ENCODE data around the gene AHSG. TPM values are rescaled to one million over a fixed set of nuclear protein-coding genes. Genes with fewer than 3 reads are reported as not detected.

The AHSG gene
- total RNA-seq, 1 donor from 2014 or later, result not detected

DNA sequence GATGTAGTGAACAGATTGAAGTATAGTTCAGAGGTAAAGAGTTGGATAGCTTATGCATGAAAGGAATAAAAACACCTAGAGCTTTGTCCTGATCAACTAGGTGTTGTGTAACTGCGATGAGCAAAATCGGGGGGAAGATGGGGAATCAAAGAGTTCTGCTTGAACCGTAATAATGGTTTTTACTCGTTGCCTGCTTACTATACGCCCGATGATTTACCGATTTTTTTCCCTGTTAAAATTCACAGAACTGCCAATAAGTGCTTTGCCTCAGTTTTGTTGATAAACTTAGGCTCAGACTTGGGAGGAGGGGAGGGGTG is 43.1 kb upstream of the AHSG start:
- no peaks in the 10 kb centered on the region for H3K36me3 ChIP-seq (ENCODE audit: control insufficient read depth, insufficient read depth, low read length)
- TF ChIP-seq, protein P1, sequence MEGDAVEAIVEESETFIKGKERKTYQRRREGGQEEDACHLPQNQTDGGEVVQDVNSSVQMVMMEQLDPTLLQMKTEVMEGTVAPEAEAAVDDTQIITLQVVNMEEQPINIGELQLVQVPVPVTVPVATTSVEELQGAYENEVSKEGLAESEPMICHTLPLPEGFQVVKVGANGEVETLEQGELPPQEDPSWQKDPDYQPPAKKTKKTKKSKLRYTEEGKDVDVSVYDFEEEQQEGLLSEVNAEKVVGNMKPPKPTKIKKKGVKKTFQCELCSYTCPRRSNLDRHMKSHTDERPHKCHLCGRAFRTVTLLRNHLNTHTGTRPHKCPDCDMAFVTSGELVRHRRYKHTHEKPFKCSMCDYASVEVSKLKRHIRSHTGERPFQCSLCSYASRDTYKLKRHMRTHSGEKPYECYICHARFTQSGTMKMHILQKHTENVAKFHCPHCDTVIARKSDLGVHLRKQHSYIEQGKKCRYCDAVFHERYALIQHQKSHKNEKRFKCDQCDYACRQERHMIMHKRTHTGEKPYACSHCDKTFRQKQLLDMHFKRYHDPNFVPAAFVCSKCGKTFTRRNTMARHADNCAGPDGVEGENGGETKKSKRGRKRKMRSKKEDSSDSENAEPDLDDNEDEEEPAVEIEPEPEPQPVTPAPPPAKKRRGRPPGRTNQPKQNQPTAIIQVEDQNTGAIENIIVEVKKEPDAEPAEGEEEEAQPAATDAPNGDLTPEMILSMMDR (IDR thresholded peaks at IDR 0.05; ENCODE audit: insufficient read depth, low read length, severe bottlenecking), result no peak
- peak overlapping the region; percentile 47 for H3K4me3 ChIP-seq (ENCODE audit: low read depth, low read length)
- DNase-seq (ENCODE audit: low read depth) (no peak), FAIRE-seq (no peak)
- no peaks in the 10 kb centered on the region for H3K27me3 ChIP-seq (ENCODE audit: control insufficient read depth, insufficient read depth, low read length)

DNA sequence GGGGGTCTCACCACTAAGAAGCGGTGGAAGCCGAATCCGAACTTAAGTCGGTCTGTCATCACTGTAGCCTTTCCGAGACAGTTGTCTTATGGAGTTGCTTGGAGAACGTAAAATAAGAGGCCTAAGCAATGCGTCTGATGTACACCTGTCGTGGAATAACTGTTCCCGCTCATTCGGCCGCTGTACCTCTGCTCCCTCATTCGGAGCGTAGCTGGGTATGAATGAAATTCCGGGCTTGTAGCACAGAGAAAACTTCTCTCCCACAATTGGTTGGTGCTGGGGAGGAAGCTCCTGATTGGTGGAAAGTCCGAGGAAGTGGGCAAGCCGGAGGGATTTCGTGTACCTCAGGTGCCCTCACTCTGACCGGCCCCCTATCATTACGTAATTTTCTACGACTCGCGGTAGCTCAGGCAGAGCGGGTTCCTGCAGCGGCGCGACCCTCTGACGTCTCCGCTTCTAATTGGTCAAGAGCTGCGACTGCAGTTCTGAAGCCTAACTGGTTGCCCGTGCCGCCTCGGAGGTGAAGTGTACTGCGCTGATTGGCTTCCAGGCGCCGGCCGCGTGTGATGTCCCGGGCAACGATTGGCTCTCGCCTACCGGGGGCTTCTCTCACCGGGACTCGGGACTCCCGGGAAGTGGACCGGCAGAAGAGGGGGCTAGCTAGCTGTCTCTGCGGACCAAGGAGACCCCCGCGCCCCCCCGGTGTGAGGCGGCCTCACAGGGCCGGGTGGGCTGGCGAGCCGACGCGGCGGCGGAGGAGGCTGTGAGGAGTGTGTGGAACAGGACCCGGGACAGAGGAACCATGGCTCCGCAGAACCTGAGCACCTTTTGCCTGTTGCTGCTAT is 42.5 kb upstream of the AHSG start, which contains the start of gene DNAJB11:
Gene DNAJB11, plus strand, starts transcription at position 625 of the 845 bp plus-strand sequence. Its CDS starts 178 bp downstream, at position 803.
- peak; percentile 98 for FAIRE-seq
- TF ChIP-seq, protein P1 (IDR thresholded peaks at IDR 0.05; ENCODE audit: insufficient read depth, low read length, severe bottlenecking), result no peak

GRCh38 chr3:186570941-186571643 is 41.8 kb upstream of the AHSG start:
- no peaks in the 10 kb centered on the region for H3K27me3 ChIP-seq (ENCODE audit: control insufficient read depth, insufficient read depth, low read length)
- H3K36me3 ChIP-seq (ENCODE audit: control insufficient read depth, insufficient read depth, low read length), result peaks cover 4% of the 10 kb centered on the region
- FAIRE-seq (no peak), DNase-seq (ENCODE audit: low read depth) (no peak)
- H3K4me3 ChIP-seq (ENCODE audit: low read depth, low read length), result peak overlapping the region; percentile 66
- TF ChIP-seq, protein P1 (IDR thresholded peaks at IDR 0.05; ENCODE audit: insufficient read depth, low read length, severe bottlenecking), result no peak

More for the DNA sequence above, 42.5 kb upstream of the AHSG start, which contains the start of gene DNAJB11:
- DNase-seq (ENCODE audit: low read depth), result peak; percentile 99
- peak within 1 kb of the TSS; percentile 66 for H3K4me3 ChIP-seq (ENCODE audit: low read depth, low read length)
- peaks cover under 1% of the 10 kb centered on the region for H3K36me3 ChIP-seq (ENCODE audit: control insufficient read depth, insufficient read depth, low read length)
- H3K27me3 ChIP-seq (ENCODE audit: control insufficient read depth, insufficient read depth, low read length), result no peaks in the 10 kb centered on the region

GRCh38 chr3:186571644-186572013 is 41.2 kb upstream of the AHSG start:
- FAIRE-seq, result no peak
- DNase-seq (ENCODE audit: low read depth), result no peak
- Histone ChIP-seq H3K27me3 (ENCODE audit: control insufficient read depth, insufficient read depth, low read length) (no peaks in the 10 kb centered on the region), H3K36me3 (ENCODE audit: control insufficient read depth, insufficient read depth, low read length) (peaks cover 6% of the 10 kb centered on the region), H3K4me3 (ENCODE audit: low read depth, low read length) (peak overlapping the region; percentile 66)
- TF ChIP-seq, protein P1 (IDR thresholded peaks at IDR 0.05; ENCODE audit: insufficient read depth, low read length, severe bottlenecking), result no peak

- no peak overlapping the region for H3K4me3 ChIP-seq (ENCODE audit: low read depth, low read length)
- TF ChIP-seq, protein P1 (IDR thresholded peaks at IDR 0.05; ENCODE audit: insufficient read depth, low read length, severe bottlenecking), result no peak
- H3K36me3 ChIP-seq (ENCODE audit: control insufficient read depth, insufficient read depth, low read length), result peaks cover 14% of the 10 kb centered on the region
- DNase-seq (ENCODE audit: low read depth) (no peak), FAIRE-seq (no peak)
- H3K27me3 ChIP-seq (ENCODE audit: control insufficient read depth, insufficient read depth, low read length), result no peaks in the 10 kb centered on the region
These were observed 35.3 kb upstream of the AHSG start for GRCh38 chr3:186577521-186577920.

Measured in bronchial epithelial cell (primary cell).